Left renal cortex interstitium (tissue), 4 donors: Measurements from ENCODE around the gene LGSN. TPM values are rescaled to one million over a fixed set of nuclear protein-coding genes. Genes with fewer than 3 reads are reported as not detected.
"Not testable (repeated sequence)": the region's sequence is repeated elsewhere in the genome, so short reads cannot be mapped to it uniquely, and the experiment has no call there.

Experiments used
- DNase-seq, 4 donors: peaks; one replicate each; pipeline ENCODE4 v3.0.0-alpha.2; 2013; ENCODE audit warnings: low read depth in 4 of 4, low spot score in 2 of 4, missing footprints in 1 of 4
- polyA plus RNA-seq, 4 donors: library from polyadenylated mRNA; unstranded; fragments of 120-200 nt; gene quantifications; one replicate each; pipeline ENCODE4 v1.2.1, GENCODE V29; 2013; ENCODE audit not compliant: insufficient read length in 4 of 4

LGSN gene, protein sequence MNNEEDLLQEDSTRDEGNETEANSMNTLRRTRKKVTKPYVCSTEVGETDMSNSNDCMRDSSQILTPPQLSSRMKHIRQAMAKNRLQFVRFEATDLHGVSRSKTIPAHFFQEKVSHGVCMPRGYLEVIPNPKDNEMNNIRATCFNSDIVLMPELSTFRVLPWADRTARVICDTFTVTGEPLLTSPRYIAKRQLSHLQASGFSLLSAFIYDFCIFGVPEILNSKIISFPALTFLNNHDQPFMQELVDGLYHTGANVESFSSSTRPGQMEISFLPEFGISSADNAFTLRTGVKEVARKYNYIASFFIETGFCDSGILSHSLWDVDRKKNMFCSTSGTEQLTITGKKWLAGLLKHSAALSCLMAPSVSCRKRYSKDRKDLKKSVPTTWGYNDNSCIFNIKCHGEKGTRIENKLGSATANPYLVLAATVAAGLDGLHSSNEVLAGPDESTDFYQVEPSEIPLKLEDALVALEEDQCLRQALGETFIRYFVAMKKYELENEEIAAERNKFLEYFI
- 1 to 10 TPM in 1 of 4 donors, under 1 TPM in 3; 0.41 to 1.5 (median 0.82) TPM for polyA plus RNA-seq

DNA sequence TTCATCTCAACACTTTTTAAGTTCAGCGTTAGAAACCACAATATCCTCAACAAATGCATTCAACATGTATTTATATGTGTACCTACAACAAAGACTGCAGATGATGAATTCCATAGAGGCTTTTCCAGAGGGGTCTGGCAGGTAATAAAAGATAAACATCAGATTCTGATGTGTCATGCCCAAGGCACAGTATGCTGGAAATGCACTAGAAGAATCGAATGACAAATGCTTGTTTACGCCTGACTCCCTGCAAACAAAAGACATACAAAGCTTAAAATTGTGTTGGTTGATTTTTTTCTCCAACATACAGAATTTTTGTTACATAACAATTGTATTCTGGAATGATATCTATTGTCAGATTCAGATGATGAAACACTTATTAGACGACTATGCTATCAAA is at the start of gene LGSN:
Gene LGSN, minus strand, starts transcription at position 45 of the 400 bp plus-strand sequence. Its CDS starts 40 bp downstream, at position 5.
- DNase-seq, result no peak

GRCh38 chr6:63368347-63368746 is 48.6 kb upstream of the LGSN start:
- no peak for DNase-seq

DNA sequence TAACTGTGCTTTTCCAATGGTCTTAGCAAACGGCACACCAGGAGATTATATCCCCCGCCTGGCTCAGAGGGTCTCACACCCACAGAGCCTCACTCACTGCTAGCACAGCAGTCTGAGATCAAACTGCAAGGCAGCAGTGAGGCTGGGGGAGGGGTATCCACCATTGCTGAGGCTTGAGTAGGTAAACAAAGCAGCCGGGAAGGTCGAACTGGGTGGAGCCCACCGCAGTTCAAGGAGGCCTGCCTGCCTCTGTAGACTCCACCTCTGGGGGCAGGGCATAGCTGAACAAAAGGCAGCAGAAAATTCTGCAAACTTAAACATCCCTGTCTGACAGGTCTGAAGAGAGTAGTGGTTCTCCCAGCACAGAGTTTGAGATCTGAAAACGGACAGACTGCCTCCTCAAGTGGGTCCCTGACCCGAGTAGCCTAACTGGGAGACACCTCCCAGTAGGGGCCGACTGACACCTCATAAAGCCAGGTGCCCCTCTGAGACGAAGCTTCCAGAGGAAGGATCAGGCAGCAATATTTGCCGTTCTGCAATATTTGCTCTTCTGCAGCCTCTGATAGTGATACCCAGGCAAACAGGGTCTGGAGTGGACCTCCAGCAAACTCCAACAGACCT is 42.8 kb upstream of the LGSN start:
- not testable (repeated sequence) for DNase-seq

- DNase-seq, result not testable (repeated sequence)
Measured at GRCh38 chr6:63357384-63357783, 37.6 kb upstream of the LGSN start.

DNA sequence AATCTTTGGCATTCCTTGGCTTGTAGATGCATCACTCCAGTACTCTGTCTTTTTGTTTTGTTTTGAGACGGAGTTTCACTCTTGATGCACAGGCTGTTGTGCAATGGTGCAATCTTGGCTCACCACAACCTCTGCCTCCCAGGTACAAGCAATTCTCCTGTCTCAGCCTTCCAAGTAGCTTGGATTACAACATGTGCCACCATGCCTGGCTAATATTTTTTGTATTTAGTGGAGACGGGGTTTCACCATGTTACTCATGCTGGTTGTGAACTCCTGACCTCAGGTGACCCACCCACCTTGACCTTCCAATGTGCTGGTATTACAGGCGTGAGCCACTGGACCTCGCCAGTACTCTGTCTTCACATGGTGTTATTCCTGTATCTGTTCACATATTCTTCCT is 35.8 kb upstream of the LGSN start:
- no peak for DNase-seq

DNA sequence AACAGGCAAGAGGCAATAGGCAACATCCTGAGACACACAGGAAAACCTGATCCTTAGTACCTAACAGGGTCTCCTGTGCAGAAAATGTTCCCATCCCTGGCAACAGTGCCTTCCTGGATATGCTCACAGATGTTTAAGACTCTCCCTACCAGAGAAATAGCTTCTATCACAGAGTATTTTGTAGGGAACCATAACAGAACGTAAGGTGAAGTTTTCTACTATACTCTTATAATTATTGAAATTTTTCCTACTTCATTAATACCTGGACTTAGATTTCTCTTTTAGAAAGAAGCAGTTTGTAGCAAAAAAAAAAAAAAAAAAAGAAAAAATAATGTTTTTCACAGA is 33.5 kb upstream of the LGSN start:
- DNase-seq, result no peak

- DNase-seq, result no peak
Measured at GRCh38 chr6:63352544-63353285, 32.9 kb upstream of the LGSN start.

DNA sequence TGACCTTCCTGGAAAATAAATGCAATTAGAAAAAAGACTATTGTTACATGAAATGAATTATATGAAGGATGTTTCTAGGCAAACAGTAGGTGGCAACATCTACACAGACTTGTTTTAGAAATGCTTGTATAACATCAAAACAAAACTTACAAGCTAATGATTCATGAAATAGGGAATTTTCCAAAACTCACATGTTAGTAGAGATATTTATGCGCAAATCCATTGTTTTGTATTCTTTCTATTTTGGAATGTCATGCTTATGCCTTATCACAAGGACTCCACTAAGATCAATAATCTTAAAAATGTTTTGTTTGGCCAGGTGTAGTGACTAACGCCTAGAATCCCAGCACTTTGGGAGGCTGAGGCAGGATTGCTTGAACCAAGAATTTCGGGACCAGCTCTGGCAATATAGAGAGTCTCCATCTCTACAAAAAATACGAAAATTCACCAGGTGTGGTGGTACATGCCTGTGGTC is 32.3 kb upstream of the LGSN start:
- DNase-seq, result no peak

DNA sequence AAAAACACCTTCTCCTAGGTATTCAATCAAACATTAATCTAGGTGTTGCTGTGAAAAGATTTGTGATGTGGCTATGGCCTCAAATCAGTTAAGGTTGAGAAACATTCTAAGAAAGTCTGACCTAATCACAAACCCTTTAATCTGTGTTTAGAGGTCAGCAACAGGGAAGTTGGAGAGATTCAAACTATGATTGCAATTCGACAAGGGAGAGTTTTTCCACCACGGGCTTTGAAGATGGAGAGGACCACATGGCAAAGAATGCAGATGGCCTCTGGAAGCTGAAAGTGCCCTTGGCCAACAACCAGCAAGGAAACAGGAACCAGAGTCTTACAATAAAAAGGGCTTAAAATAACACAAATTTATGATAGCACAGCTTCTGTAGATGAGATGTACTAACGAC is 29.6 kb upstream of the LGSN start:
- no peak for DNase-seq

GRCh38 chr6:63348836-63349235 is 29.1 kb upstream of the LGSN start:
- DNase-seq, result no peak

GRCh38 chr6:63347599-63347998 is 27.8 kb upstream of the LGSN start:
- no peak for DNase-seq

- DNase-seq, result no peak
Measured at GRCh38 chr6:63346217-63346835, 26.5 kb upstream of the LGSN start.

DNA sequence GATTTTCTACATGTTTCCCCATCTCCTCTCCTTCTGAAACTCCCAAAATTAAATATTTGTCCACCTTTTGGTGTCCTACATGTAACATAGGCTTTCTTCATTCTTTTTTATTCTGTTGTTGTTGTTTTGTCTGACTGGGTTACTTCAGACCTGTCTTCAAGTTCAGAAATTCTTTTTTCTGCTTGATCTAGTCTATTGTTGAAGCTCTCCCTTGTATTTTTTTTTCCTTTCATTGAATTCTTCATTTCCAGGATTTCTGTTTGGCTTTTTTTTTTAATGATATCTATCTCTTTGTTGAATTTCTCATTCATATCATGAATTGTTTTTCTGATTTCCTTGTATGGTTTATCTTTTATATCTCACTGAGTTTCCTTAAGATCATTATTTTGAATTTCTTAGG is 20.6 kb upstream of the LGSN start:
- DNase-seq, result no peak

GRCh38 chr6:63334652-63335051 is 14.9 kb upstream of the LGSN start:
- DNase-seq, result not testable (repeated sequence)

GRCh38 chr6:63333440-63333839 is 13.7 kb upstream of the LGSN start:
- no peak for DNase-seq

DNA sequence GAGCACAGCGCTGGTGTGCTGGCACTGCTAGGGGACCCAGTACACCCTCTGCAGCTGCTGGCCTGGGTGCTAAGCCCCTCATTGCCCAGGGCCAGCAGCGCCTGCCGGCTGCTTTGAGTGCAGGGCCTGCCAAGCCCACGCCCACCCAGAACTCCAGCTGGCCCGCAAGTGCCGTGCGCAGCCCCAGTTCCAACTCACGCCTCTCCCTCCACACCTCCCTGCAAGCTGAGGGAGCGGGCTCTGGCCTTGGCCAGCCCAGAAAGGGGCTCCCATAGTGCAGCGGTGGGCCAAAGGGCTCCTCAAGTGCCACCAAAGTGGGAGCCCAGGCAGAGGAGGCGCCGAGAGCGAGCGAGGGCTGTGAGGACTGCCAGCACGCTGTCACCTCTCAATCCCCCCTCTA is 6.8 kb upstream of the LGSN start:
- not testable (repeated sequence) for DNase-seq

DNA sequence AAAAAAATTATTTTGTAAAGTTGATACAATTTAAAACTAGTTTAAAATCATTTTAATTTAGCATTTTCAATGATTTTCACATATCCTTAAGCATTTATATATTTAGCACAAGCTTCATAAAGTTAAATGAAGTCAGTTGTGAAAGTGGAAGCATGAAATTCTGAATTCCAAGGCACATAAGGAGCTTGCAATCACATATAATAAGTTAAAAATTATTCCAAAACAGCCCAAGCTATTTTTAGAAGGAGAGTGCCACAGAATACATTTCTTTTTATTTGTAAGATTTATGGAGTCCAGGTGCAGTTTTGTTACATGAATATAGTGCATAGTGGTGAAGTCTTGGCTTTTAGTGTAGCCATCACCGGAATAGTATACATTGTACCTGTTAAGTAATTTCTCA is 3.2 kb upstream of the LGSN start:
- no peak for DNase-seq

DNA sequence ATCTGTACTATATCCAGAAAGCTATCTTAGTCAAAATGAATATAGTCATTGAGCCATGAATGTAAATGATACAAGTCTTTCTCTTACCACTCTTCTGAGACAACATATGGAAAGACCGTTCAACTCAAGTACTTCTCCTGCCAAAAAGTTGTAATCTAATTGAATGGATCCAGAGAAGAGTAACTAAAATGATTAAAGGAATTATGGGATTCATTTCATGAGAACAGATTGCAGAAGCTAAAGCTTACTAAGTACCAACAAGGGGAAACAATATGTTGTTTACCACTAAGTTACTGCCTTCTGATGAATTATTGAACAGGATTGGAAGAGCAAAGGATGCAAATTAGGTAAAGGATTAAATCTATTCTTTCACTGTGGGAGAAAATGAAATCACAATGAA is 2.0 kb upstream of the LGSN start:
- no peak for DNase-seq

- no peak for DNase-seq
Measured at GRCh38 chr6:63317641-63318040, 2.1 kb downstream of the LGSN start.

- DNase-seq, result no peak
Measured at GRCh38 chr6:63316113-63316512, 3.7 kb downstream of the LGSN start.

DNA sequence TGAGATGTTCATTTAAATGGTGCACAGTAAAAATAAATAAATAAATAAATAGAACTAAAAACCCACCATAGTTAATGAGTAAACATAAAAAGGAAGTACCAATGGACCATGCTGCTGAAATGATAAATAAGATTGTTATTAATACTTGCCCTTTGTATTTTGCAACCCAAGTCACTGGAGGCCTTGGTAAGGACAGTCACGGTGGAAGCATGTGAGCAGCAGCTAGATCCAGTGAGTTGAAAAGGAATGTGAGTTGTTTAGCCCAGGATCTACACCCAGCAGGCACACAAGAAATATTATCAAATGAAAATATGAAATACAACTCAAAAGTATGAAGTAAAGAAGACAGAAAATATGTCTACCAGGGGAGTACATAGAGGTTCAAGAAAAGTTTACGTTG is 6.7 kb downstream of the LGSN start:
- DNase-seq, result no peak
